Activated CD4-positive, alpha-beta T cell treated with anti-CD3 and anti-CD28 coated beads, Interleukin-10, Interleukin-2, amounts not matched to agents 100 ng/mL and 50 ng/mL, durations not matched to agents 16 hours and 8 hours (primary cell): Measurements from ENCODE around the gene EBNA1BP2.
"Not testable (repeated sequence)": the region's sequence is repeated elsewhere in the genome, so short reads cannot be mapped to it uniquely, and the experiment has no call there.

Experiments
- DNase-seq: peaks from one replicate; pipeline ENCODE4 v3.0.0-alpha.2; 2020

The EBNA1BP2 gene

GRCh38 chr1:43171312-43171875 is 696 bp downstream of the EBNA1BP2 start:
- DNase-seq: no peak

- no peak for DNase-seq
These were observed 6.3 kb downstream of the EBNA1BP2 start for GRCh38 chr1:43165765-43166164.

DNA sequence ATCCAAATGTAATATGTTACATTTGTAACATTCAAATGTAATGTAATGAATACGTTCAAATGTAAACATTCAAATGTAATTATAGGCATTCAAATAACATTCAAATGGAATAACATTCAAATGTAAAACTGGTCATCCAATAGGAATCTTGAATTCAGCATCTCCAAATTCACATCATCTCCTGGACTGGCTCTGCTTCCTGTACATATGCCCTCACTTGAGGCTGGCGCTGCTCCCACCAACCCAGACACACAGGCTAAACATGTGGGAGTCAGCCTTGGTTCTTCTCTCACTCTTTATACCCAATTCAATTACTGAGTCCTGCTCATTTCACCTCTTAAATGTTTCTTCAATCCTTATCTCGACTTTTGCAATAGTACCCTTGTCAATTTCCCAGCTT is 6.9 kb downstream of the EBNA1BP2 start:
- DNase-seq: no peak

DNA sequence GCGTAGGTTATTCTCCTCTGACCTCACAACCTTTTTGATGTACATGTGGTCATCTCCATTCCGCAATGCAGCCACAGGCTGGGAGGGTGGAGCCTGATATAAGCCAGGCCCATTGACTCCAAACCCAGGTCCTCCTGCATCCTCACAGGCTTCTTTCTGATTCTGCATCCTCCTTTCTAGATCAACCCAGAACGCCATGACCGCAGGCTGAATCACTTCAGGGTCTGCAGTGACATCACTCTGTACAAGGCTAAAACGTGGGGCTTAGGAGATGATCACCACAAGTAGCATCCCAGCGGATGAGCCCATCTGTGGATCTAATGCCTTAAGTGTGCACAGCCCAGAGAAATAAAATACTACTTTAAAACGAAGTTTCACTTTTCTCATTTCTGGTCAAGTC is 16.1 kb downstream of the EBNA1BP2 start:
- no peak for DNase-seq

DNA sequence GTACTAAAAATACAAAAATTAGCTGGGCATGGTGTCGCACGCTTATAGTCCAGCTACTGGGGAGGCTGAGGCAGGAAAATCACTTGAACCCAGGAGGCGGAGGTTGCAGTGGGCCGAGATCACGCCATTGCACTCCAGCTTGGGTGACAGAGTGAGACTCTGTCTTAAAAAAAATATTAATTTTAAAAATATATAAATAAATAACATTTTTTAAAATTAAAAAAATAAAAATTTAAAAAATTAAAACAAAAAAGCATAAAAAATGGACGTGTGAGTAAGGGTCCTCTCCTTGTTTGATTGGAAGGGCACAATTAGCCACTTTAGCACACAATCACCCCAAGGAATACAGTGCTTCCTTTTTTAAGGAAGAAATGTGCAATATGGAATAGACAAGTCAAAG is 18.6 kb downstream of the EBNA1BP2 start:
- DNase-seq: no peak

GRCh38 chr1:43152866-43153265 is 19.2 kb downstream of the EBNA1BP2 start:
- no peak for DNase-seq

GRCh38 chr1:43149889-43150288 is 22.2 kb downstream of the EBNA1BP2 start:
- no peak for DNase-seq

DNA sequence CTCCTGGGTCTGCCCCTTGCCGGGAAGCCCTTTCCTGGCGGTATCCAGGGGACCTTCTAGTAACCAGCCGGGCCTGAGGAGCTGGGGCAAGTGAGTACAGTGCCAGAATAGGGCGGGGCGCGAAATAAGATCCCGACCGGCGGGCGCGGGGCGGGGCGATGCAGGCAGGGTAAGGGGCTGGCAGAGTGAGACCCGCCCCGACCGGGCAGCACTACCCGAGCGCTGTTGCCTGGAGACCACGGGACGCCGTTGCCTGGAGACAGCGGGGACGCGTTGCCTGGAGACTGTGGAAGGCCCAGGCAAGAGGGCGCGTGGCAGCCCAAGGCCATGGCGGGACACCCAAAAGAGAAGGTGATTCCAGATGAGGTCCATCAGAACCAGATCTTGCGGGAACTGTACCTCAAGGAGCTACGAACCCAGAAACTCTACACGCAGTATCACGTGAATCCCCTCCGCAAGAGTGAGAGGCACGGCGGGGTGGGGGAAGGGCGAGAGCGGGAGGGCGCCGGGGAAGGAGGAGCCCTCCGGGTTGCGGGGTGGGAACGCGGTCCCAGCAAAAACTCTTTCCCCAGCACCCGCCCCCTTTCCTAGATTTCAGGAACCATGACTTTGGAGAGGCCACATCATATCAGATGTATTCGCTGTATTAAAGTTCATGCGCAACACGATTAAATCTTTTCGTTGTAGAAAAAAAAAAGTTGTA is 24.3 kb downstream of the EBNA1BP2 start:
- DNase-seq: peak; percentile 43

GRCh38 chr1:43144237-43144636 is 27.9 kb downstream of the EBNA1BP2 start:
- DNase-seq: no peak

DNA sequence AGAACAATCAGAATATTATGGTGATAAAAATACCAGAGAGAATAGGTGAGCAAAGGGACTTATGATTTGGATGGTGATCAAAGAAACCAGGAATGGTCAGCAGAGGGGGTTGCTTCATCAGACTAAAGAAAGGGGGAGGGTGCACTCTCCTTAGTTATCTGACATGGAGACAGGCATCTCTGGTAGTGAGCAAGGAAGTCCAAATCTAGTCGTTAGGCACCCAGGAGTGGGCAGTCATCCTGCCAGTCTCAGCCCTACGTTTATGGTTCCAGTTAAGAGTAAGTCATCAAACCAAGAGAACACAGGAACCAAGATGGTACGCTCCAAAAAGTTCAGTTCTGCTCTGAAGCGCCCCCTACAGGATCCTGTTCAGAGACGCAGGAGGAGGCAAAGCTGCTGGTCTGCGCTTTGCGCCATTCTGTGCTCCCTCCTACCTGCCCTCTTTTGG is 28.6 kb downstream of the EBNA1BP2 start:
- peak; percentile 16 for DNase-seq

DNA sequence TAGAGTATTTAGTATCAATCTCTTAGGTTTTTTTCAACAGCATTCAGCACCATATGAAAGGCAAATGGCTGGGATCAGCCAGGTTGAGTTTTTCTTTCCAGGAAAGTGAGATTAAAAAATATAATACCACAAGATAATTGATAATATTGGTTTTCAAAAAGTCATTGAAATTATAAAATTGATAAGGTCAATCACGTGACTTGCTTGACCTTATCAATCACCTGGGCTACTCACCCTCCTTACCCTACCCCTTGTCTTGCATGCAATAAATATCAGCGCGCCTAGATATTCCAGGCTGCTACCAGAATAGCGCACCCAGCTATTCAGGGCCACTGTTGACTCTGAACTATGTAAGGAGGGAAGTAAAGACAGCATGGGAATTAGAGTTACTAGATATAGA is 31.5 kb downstream of the EBNA1BP2 start:
- no peak for DNase-seq

DNA sequence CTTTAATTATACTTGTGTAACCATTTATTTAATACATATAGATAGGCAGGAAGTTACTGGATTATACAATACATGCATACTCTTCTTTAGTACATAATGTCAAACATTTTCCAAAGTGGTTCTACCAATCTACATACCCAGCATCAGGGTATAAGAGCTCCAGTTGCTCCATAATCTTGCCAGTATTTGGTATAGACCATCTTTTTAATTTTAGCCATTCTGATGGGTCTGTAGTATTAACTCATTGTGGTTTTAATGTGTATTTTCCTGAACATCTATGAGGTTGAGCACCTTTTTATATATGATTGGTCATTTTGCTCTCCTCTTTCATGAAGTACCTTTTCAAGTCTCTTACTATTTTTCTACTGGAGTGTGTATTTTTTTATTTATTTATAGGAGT is 32.1 kb downstream of the EBNA1BP2 start:
- DNase-seq: no peak

GRCh38 chr1:43139295-43139694 is 32.8 kb downstream of the EBNA1BP2 start:
- DNase-seq: not testable (repeated sequence)

GRCh38 chr1:43137445-43138052 is 34.5 kb downstream of the EBNA1BP2 start:
- DNase-seq: no peak

DNA sequence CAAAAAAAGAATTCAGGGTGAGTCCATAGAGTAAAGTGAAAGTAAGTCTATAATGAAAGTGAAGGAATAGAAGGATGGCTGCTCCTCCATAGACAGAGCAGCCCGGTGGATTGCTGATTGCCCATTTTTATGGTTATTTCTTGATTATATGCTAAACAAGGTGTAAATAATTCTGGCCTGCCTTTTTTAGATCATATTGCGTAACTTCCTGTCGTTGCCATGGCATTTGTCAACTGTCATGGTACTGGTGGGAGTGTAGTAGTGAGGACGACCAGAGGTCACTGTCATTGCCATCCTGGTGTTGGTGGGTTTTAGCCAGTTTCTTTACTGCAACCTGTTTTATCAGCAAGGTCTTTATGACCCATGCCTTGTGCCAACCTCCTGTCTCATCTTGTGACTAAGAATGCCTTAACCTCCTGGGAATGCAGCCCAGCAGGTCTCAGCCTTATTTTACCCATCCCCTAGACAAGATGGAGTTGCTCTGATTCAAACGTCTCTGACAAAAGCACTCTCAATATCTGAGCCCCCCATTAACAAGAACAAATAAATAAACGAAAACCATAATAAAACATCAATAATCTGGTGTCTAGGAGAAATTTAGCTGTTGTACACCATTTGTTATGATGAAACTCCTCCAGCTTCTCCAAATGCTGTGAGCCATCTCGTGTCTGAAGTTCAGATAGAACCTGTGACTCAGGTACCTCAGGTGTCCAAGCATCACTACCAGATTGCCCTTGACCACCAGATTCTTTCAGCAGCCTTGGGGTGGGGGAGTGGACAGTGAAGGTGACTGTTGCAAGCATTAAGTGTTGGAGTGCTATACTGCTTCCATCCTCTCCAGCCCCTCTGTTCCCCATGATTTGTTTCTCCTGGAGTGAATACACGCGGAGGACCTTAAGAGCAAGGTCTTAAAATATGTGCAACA is 36.0 kb downstream of the EBNA1BP2 start:
- no peak for DNase-seq

- no peak for DNase-seq
These were observed 37.5 kb downstream of the EBNA1BP2 start for GRCh38 chr1:43134640-43135039.

DNA sequence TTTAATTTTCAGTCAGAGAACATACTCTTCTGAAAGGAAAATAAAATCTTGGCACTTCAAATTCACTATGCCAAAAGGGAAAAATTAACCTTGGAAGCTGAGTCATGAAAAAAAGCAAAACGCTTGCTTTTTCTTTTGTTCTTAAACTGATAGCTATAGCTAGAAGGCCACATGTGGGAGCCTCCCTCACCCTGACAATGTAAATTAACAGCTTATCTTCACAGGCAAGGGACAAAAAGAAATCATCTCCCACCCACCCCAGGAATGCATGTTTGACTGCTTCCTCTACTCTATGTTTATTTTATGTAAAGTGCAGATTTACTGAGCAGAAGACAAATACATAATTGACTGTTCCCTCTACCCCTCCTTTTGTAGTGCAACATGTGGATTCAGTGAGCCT is 38.0 kb downstream of the EBNA1BP2 start:
- no peak for DNase-seq

- no peak for DNase-seq
These were observed 42.7 kb downstream of the EBNA1BP2 start for GRCh38 chr1:43129426-43129825.

GRCh38 chr1:43128816-43129215 is 43.3 kb downstream of the EBNA1BP2 start:
- no peak for DNase-seq

- DNase-seq: no peak
These were observed 49.1 kb downstream of the EBNA1BP2 start for GRCh38 chr1:43123031-43123430.

GRCh38 chr1:43121256-43121900 is 50.7 kb downstream of the EBNA1BP2 start:
- DNase-seq: no peak

DNA sequence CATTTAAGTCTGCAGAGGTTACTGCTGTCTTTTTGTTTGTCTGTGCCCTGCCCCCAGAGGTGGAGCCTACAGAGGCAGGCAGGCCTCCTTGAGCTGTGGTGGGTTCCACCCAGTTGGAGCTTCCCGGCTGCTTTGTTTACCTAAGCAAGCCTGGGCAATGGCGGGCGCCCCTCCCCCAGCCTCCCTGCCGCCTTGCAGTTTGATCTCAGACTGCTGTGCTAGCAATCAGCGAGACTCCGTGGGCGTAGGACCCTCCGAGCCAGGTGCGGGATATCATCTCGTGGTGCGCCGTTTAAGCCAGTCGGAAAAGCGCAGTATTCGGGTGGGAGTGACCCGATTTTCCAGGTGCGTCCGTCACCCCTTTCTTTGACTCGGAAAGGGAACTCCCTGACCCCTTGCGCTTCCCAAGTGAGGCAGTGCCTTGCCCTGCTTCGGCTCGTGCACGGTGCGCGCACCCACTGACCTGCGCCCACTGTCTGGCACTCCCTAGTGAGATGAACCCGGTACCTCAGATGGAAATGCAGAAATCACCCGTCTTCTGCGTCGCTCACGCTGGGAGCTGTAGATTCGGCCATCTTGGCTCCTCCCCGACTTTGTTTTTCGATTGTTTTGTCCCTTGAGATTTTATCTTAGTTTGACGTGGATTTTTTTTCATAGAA is 52.0 kb downstream of the EBNA1BP2 start:
- not testable (repeated sequence) for DNase-seq
